ENCODE measurements around the gene PAQR9. TPM values are rescaled to one million over a fixed set of nuclear protein-coding genes. Genes with fewer than 3 reads are reported as not detected.

The PAQR9 gene
- total RNA-seq, 1 donor from 2014 or later, result not detected

DNA sequence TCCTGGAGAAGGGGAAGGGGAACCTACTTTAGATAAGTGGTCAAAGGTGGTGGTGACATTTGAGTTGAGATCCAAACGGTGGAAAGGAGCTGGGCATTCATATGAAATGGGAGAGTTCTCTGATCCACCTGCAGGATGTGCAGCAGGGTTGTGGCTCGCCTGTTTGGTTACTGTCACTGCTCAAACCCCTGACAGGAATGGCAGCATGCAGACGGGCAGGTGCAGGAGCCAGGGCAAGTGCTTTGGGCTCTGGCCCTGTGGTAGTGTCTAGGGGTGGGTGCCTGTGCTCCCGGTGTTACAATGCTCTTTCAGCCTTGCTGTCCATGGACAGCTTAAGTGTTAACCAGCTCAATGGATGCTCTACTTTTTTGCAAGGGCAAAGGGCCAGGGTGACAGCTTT is 18.5 kb downstream of the PAQR9 start:
- Mint-ChIP-seq H3K4me3 (ENCODE audit: unreplicated experiment) (no peak overlapping the region), H3K27me3 (ENCODE audit: unreplicated experiment) (peaks cover 24% of the 10 kb centered on the region), H3K27ac (ENCODE audit: unreplicated experiment) (no peak overlapping the region)

DNA sequence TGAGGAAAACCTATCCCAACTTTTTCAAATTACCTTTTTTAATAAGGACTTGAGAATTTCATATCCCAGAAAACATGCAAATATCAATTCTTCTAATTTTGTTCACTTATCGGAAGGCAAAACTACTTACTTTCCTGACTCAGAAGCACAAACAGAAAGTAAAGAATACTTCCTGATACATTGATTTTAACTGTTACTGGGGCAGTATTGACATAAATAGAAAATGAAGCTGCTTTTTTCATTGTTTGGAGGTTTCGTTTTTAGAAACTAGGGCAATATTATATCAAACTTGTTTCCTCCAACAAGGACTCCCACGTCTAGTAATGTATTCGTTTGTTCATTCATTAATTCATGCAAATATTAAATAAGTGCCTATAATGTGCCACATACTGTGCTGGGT is 19.1 kb downstream of the PAQR9 start:
- TF ChIP-seq, protein P1, sequence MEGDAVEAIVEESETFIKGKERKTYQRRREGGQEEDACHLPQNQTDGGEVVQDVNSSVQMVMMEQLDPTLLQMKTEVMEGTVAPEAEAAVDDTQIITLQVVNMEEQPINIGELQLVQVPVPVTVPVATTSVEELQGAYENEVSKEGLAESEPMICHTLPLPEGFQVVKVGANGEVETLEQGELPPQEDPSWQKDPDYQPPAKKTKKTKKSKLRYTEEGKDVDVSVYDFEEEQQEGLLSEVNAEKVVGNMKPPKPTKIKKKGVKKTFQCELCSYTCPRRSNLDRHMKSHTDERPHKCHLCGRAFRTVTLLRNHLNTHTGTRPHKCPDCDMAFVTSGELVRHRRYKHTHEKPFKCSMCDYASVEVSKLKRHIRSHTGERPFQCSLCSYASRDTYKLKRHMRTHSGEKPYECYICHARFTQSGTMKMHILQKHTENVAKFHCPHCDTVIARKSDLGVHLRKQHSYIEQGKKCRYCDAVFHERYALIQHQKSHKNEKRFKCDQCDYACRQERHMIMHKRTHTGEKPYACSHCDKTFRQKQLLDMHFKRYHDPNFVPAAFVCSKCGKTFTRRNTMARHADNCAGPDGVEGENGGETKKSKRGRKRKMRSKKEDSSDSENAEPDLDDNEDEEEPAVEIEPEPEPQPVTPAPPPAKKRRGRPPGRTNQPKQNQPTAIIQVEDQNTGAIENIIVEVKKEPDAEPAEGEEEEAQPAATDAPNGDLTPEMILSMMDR (IDR thresholded peaks at IDR 0.05), result no peak
- no peak overlapping the region for H3K27ac Mint-ChIP-seq (ENCODE audit: unreplicated experiment)
- H3K9me3 Mint-ChIP-seq (ENCODE audit: unreplicated experiment), result no peaks in the 10 kb centered on the region
- no peaks in the 10 kb centered on the region for H3K4me1 Mint-ChIP-seq (ENCODE audit: unreplicated experiment)
- DNase-seq (ENCODE audit: extremely low spot score, unreplicated experiment), result no peak
- no peaks in the 10 kb centered on the region for H3K36me3 Mint-ChIP-seq (ENCODE audit: unreplicated experiment)
- no peak overlapping the region for H3K4me3 Mint-ChIP-seq (ENCODE audit: unreplicated experiment)
- H3K27me3 Mint-ChIP-seq (ENCODE audit: unreplicated experiment), result peaks cover 18% of the 10 kb centered on the region

More for the DNA sequence above, 18.5 kb downstream of the PAQR9 start:
- H3K36me3 Mint-ChIP-seq (ENCODE audit: unreplicated experiment), result no peaks in the 10 kb centered on the region
- no peaks in the 10 kb centered on the region for H3K9me3 Mint-ChIP-seq (ENCODE audit: unreplicated experiment)
- H3K4me1 Mint-ChIP-seq (ENCODE audit: unreplicated experiment), result peaks cover 4% of the 10 kb centered on the region
- TF ChIP-seq, protein P1 (IDR thresholded peaks at IDR 0.05), result no peak
- no peak for DNase-seq (ENCODE audit: extremely low spot score, unreplicated experiment)

DNA sequence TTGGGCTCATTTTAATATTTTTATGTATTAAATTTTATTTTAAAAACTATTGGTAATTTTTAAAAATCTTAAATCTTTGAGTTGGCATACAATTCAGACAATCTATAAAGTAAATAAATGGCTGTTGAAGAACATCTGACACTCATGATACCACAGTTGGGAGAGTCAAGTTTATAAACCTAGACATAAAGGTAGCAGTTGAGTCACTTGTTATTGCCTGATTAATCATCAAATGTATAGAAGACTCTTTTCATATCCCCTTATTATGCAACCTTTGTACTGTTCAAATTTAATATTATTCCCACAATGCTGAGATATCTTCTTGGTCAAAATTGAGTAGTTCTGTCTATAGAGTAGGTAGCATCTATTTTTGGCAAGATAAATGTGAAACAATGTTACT is 19.6 kb downstream of the PAQR9 start:
- H3K36me3 Mint-ChIP-seq (ENCODE audit: unreplicated experiment), result no peaks in the 10 kb centered on the region
- TF ChIP-seq, protein P1 (IDR thresholded peaks at IDR 0.05), result no peak

DNA sequence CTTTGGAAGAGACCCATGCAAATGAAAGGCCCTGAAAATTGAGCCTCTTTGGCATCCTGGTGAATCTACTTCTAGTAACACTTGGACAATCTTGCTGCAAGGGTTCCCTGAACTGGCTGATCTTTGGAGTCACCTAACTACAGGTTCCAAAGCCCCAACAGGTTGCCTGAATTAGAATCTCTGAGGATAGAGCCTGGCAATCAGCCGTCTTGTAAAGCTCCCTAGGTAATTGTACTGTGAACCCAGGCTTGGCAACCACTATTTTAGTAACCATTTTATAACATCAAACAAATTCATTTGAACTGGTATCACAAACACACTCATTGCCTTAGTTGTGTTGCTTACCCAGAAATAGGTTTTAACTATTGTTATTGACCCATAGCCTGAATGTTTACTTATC is 20.1 kb downstream of the PAQR9 start:
- Mint-ChIP-seq H3K4me3 (ENCODE audit: unreplicated experiment) (no peak overlapping the region), H3K27me3 (ENCODE audit: unreplicated experiment) (peaks cover 12% of the 10 kb centered on the region), H3K27ac (ENCODE audit: unreplicated experiment) (no peak overlapping the region), H3K36me3 (ENCODE audit: unreplicated experiment) (no peaks in the 10 kb centered on the region), H3K4me1 (ENCODE audit: unreplicated experiment) (no peaks in the 10 kb centered on the region), H3K9me3 (ENCODE audit: unreplicated experiment) (no peaks in the 10 kb centered on the region)
- TF ChIP-seq, protein P1 (IDR thresholded peaks at IDR 0.05), result no peak
- no peak for DNase-seq (ENCODE audit: extremely low spot score, unreplicated experiment)

More for the DNA sequence above, 19.6 kb downstream of the PAQR9 start:
- H3K27me3 Mint-ChIP-seq (ENCODE audit: unreplicated experiment), result peaks cover 14% of the 10 kb centered on the region
- H3K4me1 Mint-ChIP-seq (ENCODE audit: unreplicated experiment), result no peaks in the 10 kb centered on the region
- DNase-seq (ENCODE audit: extremely low spot score, unreplicated experiment), result no peak
- no peak overlapping the region for H3K4me3 Mint-ChIP-seq (ENCODE audit: unreplicated experiment)
- no peak overlapping the region for H3K27ac Mint-ChIP-seq (ENCODE audit: unreplicated experiment)
- no peaks in the 10 kb centered on the region for H3K9me3 Mint-ChIP-seq (ENCODE audit: unreplicated experiment)

DNA sequence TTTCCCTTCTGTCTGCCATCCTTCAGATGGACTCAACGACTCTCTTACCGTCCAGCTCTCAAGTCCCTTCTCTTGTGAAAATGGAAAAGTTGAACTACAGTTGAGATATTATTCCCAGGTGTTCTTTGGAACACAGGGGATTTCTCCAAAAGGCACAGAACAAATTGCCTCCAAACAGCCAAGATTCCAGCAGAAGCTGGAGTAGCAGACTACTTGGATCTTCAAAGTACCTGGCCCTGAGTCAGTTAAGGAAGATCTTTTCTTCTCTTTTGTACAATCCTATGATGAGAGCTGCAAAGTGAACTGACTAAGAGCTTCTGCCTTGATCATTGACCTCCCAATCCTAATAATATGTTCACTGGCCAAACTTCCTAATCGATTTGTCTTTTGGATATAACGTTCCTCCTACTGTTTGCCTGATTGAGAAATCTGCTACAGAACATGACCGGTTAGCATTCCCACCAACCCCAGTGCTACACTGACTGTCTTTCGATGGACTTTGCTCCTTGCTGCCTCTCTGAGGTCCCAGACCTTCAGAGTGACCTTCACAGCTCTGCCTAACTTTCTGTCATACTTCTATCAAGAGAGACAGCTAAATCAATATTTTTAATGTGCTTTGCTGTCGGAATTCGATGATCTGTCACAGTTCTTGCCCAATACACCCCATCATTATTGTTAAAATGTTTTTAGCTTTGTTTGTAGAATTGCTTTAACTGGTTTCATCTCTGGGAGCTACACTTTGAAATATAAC is 21.9 kb downstream of the PAQR9 start:
- H3K4me1 Mint-ChIP-seq (ENCODE audit: unreplicated experiment), result no peaks in the 10 kb centered on the region

More for the DNA sequence above, 21.9 kb downstream of the PAQR9 start:
- Mint-ChIP-seq H3K9me3 (ENCODE audit: unreplicated experiment) (no peaks in the 10 kb centered on the region), H3K36me3 (ENCODE audit: unreplicated experiment) (no peaks in the 10 kb centered on the region), H3K4me3 (ENCODE audit: unreplicated experiment) (no peak overlapping the region), H3K27ac (ENCODE audit: unreplicated experiment) (no peak overlapping the region), H3K27me3 (ENCODE audit: unreplicated experiment) (peaks cover 12% of the 10 kb centered on the region)
- no peak for DNase-seq (ENCODE audit: extremely low spot score, unreplicated experiment)
- TF ChIP-seq, protein P1 (IDR thresholded peaks at IDR 0.05), result no peak

Measured in osteocyte (in vitro differentiated cells).